Left kidney (tissue), 2 donors: Measurements from ENCODE around the gene HSPB6. TPM values are rescaled to one million over a fixed set of nuclear protein-coding genes. Genes with fewer than 3 reads are reported as not detected.
"Not testable (repeated sequence)": the region's sequence is repeated elsewhere in the genome, so short reads cannot be mapped to it uniquely, and the experiment has no call there.

ENCODE experiments used
- DNase-seq: peaks from one replicate; pipeline ENCODE4 v3.0.0-alpha.2; 2013
- polyA plus RNA-seq: library from polyadenylated mRNA; unstranded; fragments of 120-200 nt; gene quantifications from one replicate; pipeline ENCODE4 v1.2.1, GENCODE V29; 2013; ENCODE audit not compliant: insufficient read length

Gene HSPB6
- polyA plus RNA-seq, 1 donor: 19.7 TPM

DNA sequence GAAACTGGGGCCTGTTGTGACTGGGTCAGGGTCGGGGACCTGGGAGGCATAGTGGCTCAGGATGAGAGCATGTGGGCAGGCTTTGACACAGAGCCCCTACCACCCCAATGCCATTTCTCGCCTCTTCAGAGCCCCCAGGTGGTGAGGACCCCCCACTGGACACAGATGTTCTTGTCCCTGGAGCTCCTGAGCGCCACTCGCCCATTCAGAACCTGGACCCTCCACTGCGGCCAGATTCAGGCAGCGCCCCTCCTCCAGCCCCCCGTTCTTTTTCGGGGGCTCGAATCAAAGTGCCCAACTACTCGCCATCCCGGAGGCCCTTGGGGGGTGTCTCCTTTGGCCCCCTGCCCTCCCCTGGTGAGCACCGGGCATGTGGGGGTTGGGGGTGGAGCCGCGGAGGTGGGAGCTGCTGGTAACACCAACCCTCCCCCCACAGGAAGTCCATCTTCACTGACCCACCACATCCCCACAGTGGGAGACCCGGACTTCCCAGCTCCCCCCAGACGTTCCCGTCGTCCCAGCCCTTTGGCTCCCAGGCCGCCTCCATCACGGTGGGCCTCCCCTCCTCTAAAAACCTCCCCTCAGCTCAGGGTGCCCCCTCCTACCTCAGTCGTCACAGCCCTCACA is 24.9 kb downstream of the HSPB6 start:
- DNase-seq: no peak

- no peak for DNase-seq
Observed at GRCh38 chr19:35731353-35731752, 25.5 kb downstream of the HSPB6 start.

- DNase-seq: no peak
Observed at GRCh38 chr19:35730326-35730725, 26.5 kb downstream of the HSPB6 start.

- DNase-seq: no peak
Observed at GRCh38 chr19:35729763-35730162, 27.1 kb downstream of the HSPB6 start.

- no peak for DNase-seq
Observed at GRCh38 chr19:35729021-35729420, 27.8 kb downstream of the HSPB6 start.

DNA sequence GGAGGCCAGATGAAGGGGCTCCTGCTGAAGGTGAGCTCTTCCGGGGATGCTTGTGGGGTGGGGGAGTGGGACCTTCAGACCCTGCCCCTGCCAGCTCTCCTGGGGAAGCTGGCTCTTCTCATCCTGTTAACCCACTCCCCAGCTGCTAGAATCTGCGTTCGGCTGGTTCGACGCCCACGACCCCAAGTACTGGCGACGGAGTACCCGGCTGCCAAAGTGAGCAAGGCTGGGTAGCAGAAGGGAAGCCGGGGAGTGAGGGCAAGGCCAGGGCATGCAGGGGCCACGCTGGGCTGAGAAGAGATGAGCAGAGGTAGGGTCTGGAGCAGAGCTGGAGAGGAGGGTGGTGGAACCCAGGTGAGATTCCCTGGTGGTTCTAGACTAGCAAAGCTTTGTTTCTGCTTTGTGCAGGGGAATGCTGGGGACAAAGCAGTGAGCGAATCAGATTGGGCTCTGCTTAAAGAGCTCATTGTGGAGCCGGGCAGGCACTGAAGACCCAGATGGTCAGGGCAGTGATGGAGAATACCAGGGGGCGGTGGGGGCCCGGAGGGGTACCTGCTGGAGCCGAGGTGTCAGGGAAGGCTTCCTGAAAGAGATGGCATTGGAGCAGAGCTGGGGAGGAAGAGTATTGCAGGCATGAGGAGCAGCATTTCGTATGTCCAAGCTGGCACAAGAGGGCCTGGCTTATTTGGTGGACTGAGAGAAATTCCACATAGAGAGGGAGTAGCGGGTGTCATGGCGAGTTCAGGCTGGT is 28.7 kb downstream of the HSPB6 start:
- no peak for DNase-seq

- DNase-seq: no peak
Observed at GRCh38 chr19:35727053-35727955, 29.5 kb downstream of the HSPB6 start.

DNA sequence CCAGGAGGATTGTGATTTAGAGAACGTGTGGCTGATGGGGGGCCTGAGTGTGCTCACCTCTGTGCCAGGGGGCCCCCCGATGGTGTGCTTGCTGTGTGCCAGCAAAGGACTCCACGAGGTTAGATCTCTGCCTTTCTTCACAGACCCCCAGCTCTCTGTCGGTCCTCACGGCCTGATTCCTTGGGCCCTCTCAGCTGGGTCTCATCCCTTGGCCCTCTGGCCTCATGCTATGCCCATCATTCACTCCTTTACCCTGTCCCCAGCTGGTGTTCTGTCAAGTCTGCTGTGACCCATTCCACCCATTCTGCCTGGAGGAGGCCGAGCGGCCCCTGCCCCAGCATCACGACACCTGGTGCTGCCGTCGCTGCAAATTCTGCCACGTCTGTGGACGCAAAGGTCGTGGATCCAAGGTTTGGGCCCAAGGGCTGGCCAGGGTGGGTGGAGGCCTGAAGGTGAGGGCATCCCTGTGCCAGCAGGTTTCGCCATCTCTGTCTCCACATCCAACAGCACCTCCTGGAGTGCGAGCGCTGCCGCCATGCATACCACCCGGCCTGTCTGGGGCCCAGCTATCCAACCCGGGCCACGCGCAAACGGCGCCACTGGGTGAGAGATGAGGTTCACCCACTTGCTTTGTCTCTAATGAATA is 31.5 kb downstream of the HSPB6 start:
- no peak for DNase-seq

DNA sequence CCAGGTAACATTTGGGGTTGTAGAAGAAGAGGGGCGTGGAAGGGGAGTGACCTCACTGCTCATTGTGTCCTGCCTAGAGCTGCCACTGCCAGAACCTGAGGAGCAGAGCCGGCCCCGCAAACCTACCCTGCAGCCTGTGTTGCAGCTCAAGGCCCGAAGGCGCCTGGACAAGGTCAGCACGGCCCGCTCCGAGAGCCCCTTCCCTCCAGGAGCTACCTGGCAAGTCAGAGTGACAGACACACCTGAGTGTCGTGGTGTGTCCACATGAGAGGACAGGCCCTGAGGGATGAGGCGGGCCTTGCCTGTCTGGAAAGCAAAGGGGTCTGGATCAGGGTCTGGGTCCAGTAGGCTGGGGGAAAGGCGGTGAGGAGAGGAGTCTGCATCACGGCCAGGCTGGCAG is 32.3 kb downstream of the HSPB6 start:
- DNase-seq: no peak

DNA sequence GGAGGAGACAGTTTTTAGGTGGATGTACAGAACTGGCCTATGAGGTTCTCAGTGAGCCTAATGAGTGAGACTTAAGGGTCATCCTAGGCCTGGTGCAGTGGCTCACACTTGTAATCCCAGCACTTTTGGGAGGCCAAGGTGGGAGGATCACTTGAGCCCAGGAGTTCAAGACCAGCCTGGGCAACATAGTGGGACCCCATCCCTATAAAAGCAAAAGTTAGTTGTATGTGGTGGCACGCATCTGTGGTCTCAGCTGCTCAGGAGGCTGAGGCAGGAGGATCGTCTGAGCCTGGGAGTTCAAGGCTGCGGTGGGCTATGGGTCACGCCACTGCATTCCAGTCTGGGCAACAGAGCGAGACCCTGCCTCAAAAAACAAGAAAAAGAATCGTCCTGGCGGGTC is 32.7 kb downstream of the HSPB6 start:
- DNase-seq: not testable (repeated sequence)

GRCh38 chr19:35723671-35724070 is 33.2 kb downstream of the HSPB6 start:
- DNase-seq: no peak

- DNase-seq: no peak
Observed at GRCh38 chr19:35722897-35723296, 33.9 kb downstream of the HSPB6 start.

- DNase-seq: no peak
Observed at GRCh38 chr19:35722461-35722860, 34.4 kb downstream of the HSPB6 start.

DNA sequence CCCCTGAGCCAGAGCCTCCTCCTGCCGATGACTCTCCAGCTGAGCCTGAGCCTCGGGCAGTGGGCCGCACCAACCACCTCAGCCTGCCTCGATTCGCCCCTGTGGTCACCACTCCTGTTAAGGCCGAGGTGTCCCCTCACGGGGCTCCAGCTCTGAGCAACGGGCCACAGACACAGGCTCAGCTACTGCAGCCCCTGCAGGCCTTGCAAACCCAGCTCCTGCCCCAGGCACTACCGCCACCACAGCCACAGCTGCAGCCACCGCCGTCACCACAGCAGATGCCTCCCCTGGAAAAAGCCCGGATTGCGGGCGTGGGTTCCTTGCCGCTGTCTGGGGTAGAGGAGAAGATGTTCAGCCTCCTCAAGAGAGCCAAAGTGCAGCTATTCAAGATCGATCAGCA is 35.5 kb downstream of the HSPB6 start:
- DNase-seq: no peak

DNA sequence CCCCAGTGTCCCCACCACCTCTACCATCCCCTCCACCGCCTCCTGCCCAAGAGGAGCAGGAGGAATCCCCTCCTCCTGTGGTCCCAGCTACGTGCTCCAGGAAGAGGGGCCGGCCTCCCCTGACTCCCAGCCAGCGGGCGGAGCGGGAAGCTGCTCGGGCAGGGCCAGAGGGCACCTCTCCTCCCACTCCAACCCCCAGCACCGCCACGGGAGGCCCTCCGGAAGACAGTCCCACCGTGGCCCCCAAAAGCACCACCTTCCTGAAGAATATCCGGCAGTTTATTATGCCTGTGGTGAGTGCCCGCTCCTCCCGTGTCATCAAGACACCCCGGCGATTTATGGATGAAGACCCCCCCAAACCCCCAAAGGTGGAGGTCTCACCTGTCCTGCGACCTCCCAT is 36.2 kb downstream of the HSPB6 start:
- no peak for DNase-seq

GRCh38 chr19:35720163-35720524 is 36.7 kb downstream of the HSPB6 start:
- DNase-seq: no peak

GRCh38 chr19:35719402-35720162 is 37.2 kb downstream of the HSPB6 start:
- DNase-seq: no peak

DNA sequence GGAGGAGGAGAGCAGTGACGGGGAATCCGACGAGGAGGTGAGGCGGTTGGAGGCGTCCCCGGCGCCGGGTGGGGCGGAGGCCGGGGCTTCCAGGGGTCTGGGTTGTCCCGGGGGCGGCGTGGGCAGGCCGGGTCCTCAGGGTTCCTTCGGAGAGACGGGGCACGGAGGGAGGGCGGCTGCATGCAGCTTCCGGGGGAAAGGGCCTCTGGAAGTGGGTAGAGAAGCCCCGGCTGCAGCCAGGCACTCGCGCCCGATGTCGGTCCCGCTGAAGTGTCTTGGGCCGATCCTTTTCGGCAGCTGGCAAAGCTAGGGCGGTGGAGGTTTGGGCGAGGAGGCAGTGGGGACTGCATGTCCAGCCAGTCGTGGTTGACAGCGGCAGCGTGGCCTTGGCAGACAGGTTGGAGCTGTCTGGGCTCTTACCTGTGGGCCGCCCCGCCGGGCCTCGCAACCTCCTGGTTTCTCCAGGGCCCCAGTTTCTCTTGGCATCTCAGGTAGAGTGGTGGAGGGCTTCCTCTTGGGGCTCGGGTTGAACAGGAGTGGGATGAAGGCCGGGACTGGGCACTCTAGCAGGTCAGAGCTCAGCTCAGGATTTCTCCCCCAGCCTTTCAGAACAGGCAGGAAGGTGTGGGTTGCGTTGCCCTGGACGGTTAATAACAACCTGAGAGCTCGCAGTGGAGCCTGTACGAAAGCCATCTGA is 38.3 kb downstream of the HSPB6 start:
- DNase-seq: no peak

DNA sequence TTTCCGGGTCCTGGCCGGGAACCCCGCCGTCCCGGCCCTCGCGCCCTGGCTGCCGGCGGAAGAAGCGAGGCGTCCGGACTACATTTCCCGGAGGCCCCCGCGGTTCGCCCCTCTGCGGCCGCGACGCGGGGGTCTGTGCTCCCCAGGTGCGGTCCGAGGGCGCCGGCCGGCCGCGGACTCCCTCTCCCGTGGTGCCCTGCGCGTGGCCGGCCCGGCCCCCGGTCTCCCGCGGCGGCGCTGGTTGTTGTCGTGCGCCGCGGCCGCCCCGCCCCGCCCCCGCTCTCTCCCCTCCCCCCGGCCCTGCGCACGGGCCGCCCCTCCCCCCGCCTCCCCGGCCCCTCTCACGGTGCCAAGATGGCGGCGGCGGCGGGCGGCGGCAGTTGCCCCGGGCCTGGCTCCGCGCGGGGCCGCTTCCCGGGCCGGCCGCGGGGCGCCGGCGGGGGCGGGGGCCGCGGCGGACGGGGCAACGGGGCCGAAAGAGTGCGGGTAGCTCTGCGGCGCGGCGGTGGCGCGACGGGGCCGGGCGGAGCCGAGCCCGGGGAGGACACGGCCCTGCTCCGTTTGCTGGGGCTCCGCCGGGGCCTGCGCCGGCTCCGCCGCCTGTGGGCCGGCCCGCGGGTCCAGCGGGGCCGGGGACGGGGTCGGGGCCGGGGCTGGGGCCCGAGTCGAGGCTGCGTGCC is 39.0 kb downstream of the HSPB6 start, which contains the start of gene KMT2B:
TSS of gene KMT2B (plus strand) at position 339 of the 680 bp plus-strand sequence. CDS start at position 355, 16 bp downstream.
- DNase-seq: peak; percentile 95
